ENCODE results near the gene SH3PXD2A.

SH3PXD2A gene

GRCh38 chr10:103879409-103879808 is 24.0 kb upstream of the SH3PXD2A start:
- no peak for DNase-seq (ENCODE audit: extremely low read depth in 1 of 2, low read depth in 1 of 2)

GRCh38 chr10:103877861-103878260 is 22.5 kb upstream of the SH3PXD2A start:
- no peak for DNase-seq (ENCODE audit: extremely low read depth in 1 of 2, low read depth in 1 of 2)

DNA sequence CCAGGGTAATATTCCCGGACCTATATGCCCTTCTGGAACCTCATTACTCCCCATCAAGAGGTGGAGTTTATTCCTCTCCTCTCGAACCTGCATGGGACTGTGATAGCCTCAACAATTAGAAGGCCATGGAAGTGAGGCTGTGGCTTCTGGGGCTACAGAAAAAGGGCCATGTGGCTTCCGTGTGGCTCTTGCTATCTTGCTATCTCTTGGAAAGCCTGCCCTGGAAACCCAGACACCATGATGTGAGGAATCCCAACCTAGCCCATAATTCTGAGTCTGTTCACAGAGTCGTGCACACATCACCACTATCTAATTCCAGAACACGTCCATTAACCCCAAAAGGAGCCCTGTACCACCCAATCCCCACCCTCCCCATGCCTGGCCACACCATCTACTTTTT is 20.8 kb upstream of the SH3PXD2A start:
- no peak for DNase-seq (ENCODE audit: extremely low read depth in 1 of 2, low read depth in 1 of 2)

DNA sequence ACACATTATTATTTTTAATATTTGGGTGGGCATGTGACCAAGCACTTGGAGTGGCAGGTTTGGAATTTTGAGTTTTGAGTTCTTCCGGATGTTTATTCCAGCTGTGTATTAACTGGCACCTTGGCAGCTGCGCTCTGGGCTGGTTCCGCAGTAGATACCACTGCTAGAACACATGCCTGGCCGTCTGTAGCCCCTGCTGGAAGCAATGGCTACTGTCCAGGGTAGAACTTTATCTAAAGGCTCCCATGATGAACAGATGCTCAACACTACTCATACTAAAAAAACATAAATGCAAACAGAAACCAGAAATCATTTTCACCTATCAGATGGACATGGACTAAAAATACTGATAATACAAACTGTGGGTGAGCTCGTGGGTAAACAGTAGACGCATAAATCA is 19.4 kb upstream of the SH3PXD2A start:
- no peak for DNase-seq (ENCODE audit: extremely low read depth in 1 of 2, low read depth in 1 of 2)

DNA sequence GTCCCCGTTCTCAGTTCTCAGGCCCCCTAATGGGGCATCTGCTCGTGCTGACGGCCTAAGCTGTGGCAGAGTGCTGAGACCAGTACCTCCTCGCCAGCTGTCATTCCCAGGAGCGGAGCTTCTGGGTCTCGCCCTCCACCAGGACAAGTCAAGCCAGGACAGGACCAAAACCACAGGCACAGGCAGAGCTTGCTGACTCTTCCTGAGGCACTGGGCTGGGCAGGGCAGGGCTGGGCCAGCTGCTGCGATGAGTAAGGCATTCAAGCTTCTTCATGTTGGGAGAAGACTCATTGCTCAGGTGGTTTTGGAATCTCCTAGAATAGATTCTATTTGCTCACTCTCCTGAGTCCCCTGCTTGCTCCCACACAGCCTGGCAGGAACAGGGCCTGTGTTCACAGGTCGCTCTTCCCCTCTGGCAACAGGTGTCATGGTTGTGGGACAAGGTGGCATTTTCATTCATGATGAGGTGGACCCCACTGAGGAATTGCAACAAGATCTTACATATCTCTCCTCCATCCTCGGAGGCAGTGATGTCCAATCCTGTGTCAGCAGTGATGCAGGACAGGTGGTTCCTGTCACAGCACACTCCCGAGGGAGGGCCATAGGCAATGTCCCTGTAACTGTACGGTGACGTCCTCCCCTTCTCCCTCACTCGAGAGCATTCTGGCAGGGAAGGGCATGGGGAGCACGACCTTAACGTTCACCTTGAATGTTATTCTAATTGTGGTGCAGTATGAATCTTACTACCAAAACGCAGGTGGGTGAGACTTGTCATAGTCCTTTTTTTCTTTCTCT is 17.0 kb upstream of the SH3PXD2A start:
- no peak for DNase-seq (ENCODE audit: extremely low read depth in 1 of 2, low read depth in 1 of 2)

DNA sequence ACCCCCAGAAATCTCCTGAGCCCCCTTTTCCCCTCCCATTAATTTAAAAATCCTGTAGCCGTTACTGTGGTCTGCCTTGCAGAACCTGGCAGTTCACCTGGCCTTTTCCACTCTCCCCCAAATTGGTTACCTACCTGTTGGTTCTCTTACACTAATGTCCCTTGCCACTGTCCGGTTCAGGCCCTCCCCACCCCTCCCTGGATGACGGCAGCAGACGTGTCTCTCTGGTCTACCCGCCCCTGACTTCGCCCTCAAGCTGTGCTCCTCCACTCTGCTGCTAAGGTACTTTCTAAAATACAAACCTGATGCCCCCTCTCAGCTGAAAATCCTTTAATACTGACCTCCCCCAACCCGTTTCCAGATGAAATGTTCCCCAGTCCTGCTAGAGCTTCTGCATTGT is 15.6 kb upstream of the SH3PXD2A start:
- DNase-seq (ENCODE audit: extremely low read depth in 1 of 2, low read depth in 1 of 2) = no peak

DNA sequence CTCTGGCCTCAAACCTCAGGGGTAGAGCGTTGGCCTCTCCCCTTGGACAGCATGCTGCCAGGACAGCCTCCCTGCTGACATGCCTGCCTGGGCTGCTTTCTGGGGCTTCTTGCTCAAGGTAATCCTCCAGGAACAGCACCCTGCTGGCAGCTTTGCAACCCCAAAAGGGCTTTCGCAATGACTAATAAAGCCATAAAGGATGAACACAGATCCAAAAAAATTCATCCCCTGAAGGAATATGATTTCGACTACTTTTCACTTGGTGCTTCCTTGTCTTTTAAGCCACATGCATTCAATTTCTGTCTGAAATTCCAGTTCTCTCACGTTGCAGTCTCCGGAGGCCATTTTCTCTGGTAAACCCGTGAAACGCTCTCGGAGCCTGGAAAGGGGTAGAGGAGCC is 15.1 kb upstream of the SH3PXD2A start:
- no peak for DNase-seq (ENCODE audit: extremely low read depth in 1 of 2, low read depth in 1 of 2)

DNA sequence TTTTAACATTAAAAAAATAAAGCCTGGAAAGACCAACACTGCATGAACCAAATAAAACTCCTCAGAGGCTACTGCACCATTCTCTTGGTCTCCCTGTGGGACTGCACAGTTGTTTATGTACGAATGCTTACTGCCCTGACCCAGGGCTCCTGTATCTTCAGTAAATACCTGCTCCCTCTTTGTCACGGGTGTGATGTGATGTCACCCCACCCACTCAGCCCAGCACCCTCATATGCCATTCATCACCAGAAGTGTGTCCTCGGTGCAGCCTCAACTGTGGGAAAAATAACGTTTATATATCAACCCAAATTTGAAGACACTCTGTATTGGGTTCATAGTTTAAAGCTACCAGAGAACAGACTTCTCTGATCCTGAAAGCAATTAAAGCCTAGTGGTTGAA is 14.0 kb upstream of the SH3PXD2A start:
- no peak for DNase-seq (ENCODE audit: extremely low read depth in 1 of 2, low read depth in 1 of 2)

DNA sequence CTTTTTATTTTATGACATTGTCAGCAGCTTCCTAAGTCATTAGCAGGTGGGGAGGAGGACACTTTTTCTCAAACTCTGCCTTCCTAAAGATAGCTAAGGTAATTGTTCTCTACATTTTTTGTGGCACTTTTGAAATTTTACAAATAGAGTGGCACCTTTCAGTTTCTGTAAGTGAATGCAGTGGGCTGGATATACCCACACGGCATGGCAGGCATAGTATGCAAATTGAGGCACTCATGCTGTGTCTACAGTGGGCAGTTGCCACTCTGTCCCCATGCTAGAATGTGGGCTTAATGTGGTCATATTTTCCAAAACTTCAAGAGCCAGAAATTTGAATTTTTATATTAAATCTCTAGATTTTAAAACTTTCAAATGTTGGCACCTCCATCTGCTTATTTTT is 12.8 kb upstream of the SH3PXD2A start:
- no peak for DNase-seq (ENCODE audit: extremely low read depth in 1 of 2, low read depth in 1 of 2)

DNA sequence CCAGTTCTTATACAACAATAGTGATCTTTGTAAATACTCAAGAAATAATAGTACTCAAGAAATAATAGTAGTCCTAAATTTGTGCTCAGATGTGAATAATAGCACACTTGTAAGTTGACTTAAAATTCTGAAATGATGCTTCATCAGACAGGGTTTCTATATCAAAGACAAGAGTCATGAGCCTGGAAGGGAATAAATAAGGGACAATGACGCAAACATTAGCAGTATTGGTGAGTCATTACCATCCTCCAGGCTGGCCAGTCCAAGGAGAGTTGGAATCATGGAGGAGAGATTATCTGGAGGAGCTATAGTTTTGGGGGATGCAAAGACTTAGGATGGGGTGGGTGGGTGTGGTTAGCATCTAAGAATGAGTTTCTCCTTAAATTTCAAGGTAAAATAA is 6.1 kb upstream of the SH3PXD2A start:
- no peak for DNase-seq (ENCODE audit: extremely low read depth in 1 of 2, low read depth in 1 of 2)

DNA sequence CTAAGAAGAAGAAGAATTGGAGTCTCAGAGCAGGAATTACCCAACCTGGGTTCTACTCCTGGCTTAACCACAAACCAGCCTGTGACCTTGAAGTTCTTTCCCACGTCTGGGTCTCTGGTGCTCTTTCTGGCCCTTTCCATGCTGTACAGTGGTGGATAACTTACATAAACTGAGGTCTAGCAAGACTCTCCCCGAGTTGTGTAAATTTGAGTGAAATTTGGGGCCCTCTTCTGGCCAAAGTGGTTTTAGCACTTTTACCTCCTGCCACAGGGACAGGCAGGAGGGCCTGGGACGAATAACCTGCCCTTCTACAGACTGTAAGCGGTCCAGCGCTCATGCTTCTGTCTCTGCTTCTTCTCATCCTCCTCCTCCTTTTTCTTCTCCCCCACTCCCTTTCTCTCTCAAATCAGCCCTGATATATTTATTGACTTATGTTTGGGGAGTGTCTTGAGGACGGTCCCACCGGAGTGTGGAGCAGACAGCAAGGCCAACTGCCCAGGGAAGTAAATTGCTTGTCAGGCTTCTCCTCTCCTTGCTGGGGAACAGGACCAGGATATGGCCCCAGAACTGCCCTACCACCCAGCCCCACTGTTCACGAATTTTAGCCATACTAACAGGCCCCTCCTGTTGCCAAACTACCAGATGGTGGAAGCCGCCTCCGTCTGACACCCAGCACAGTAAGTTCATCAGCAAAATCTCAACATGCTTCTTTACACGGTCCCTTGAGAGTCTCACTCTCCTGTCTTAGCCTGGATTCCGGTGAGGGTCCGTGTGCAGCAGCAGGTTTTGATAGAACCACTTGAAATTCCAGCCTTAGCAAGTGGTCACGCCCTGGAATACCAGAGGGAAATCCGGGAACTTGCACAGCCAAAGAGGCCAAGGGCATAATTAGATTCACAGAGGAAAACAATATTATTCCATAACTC is 4.0 kb upstream of the SH3PXD2A start:
- peak in 1 of 2 donors; percentile 35 for DNase-seq (ENCODE audit: extremely low read depth in 1 of 2, low read depth in 1 of 2)

GRCh38 chr10:103858360-103858759 is 3.0 kb upstream of the SH3PXD2A start:
- no peak for DNase-seq (ENCODE audit: extremely low read depth in 1 of 2, low read depth in 1 of 2)

- no peak for DNase-seq (ENCODE audit: extremely low read depth in 1 of 2, low read depth in 1 of 2)
Observed at GRCh38 chr10:103856797-103857170, 1.4 kb upstream of the SH3PXD2A start.

GRCh38 chr10:103855852-103856796 is 748 bp upstream of the SH3PXD2A start:
- DNase-seq (ENCODE audit: extremely low read depth in 1 of 2, low read depth in 1 of 2) = no peak

GRCh38 chr10:103854686-103855391 is 537 bp downstream of the SH3PXD2A start:
- no peak for DNase-seq (ENCODE audit: extremely low read depth in 1 of 2, low read depth in 1 of 2)

- no peak for DNase-seq (ENCODE audit: extremely low read depth in 1 of 2, low read depth in 1 of 2)
Observed at GRCh38 chr10:103854265-103854685, 1.1 kb downstream of the SH3PXD2A start.

DNA sequence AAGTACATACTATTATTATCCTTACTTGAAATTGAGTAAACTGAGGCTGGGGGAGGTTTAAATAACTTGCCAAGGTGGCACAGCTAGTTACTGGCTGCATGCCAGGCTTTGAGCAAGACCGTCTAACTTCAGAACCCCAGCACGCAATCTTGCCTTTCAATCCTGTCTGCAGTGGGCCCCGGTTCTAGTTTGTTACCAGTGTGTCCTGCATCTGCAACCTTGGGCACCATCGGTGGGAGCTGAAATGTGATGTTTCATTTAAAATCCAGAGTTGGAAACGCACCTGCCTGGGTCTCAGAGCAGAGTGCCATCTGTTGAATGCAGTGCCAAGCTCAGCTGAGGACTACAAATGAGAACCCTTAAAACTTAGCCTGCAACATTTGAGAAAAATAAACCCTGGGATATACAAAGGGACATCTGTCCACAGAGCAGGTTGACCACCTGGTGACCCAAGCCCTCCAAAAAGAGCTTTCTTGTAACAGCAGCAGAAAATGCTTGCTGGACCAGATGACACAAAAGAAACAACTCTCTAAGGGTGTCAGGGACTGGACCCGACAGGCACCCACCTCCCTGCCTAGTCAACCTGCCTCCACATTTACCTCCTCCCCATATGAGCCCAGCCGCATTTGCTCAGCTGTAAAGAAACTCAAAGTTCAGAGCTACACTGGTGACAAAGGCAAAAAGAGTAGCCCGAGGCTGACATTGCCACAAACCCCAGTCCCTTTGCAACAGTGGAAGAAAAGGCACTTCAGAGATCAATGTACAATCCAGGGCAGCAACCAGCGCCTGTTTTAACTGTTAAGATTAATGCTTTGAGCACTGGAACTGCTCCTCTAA is 1.7 kb downstream of the SH3PXD2A start:
- DNase-seq (ENCODE audit: extremely low read depth in 1 of 2, low read depth in 1 of 2) = no peak

DNA sequence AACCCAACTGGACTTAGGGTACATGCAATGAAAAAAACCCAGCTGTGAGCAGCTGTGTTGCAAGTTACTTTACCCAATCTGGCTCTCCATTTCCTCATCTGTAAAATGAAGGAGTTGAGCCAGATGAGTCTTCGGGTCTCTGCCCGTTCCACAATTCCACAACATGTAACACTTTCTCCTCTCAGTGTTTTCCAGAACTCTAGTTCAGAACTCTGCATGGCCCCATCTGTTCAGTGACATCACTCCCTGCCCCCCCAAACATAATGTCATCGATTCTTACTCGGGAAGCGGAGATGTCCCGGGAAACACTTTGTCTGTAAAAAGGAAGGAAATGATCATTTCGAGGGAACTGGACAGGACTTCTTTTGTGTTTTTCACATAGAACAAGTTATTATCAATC is 2.5 kb downstream of the SH3PXD2A start:
- no peak for DNase-seq (ENCODE audit: extremely low read depth in 1 of 2, low read depth in 1 of 2)

DNA sequence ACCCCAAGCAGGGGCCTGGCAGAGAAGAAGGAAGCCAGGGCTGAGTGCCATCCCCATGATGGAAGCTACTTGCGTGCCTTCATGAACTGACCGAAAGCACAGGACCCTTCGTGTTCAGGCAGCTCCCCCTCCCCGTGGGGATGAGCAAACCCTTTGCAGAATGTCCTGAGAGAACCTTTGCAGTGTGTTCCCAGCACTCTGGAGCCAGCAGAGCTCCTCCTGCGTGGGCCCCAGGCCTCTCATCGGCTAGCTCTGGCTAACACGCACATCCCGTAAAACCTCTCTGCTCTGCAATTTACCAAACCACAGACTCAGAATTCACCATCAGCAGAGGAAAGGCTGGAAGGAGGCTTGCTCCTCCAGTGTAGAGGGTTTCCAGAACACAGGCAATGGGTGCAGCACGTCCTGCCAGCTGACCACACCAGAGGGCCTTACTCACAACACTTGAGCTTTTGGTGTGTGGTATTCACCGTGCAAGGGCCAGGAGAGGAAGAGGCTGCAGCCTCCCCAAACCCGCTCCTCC is 3.1 kb downstream of the SH3PXD2A start:
- DNase-seq (ENCODE audit: extremely low read depth in 1 of 2, low read depth in 1 of 2) = no peak
